Measurements from ENCODE around the gene ARL3. TPM values are rescaled to one million over a fixed set of nuclear protein-coding genes. Genes with fewer than 3 reads are reported as not detected.

Gene ARL3
- total RNA-seq, 1 donor from 2014 or later = 5.9 TPM

GRCh38 chr10:102631525-102632393 is 82.4 kb downstream of the ARL3 start:
- Histone ChIP-seq H3K36me3 (ENCODE audit: control insufficient read depth, insufficient read depth, low read length) (no peaks in the 10 kb centered on the region), H3K27me3 (ENCODE audit: control insufficient read depth, insufficient read depth, low read length) (no peaks in the 10 kb centered on the region), H3K4me3 (ENCODE audit: low read depth, low read length) (no peak overlapping the region)
- no peak for TF ChIP-seq CTCF (IDR thresholded peaks at IDR 0.05; ENCODE audit: insufficient read depth, low read length, poor library complexity, severe bottlenecking)
- DNase-seq (ENCODE audit: low read depth) = no peak

DNA sequence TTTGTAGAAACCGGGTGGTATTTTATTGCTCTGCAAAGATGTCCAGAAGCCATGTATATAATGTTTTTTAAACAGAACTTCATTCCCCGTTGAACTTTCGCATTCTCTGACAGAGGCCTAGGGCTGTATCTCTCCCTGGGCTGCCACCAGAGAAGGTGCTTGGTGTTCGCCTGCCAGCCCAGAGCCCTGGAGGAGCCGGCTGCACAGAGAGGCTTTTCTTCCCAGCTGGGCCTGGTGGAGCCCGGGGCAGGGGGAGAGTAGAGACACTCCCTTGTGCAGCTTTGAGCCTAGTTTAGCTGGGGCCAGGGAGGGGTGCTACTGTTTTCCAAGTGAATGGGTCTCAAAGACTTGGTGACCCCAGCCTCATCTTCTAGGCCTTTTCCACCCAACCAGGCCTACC is 83.5 kb downstream of the ARL3 start:
- no peak overlapping the region for H3K4me3 ChIP-seq (ENCODE audit: low read depth, low read length)
- DNase-seq (ENCODE audit: low read depth) = no peak
- no peak for TF ChIP-seq CTCF (IDR thresholded peaks at IDR 0.05; ENCODE audit: insufficient read depth, low read length, poor library complexity, severe bottlenecking)
- no peaks in the 10 kb centered on the region for H3K36me3 ChIP-seq (ENCODE audit: control insufficient read depth, insufficient read depth, low read length)
- H3K27me3 ChIP-seq (ENCODE audit: control insufficient read depth, insufficient read depth, low read length) = no peaks in the 10 kb centered on the region

GRCh38 chr10:102629661-102630614 is 84.3 kb downstream of the ARL3 start:
- peak; percentile 95 for DNase-seq (ENCODE audit: low read depth)
- no peaks in the 10 kb centered on the region for H3K27me3 ChIP-seq (ENCODE audit: control insufficient read depth, insufficient read depth, low read length)
- no peak overlapping the region for H3K4me3 ChIP-seq (ENCODE audit: low read depth, low read length)
- TF ChIP-seq CTCF (IDR thresholded peaks at IDR 0.05; ENCODE audit: insufficient read depth, low read length, poor library complexity, severe bottlenecking) = no peak
- no peaks in the 10 kb centered on the region for H3K36me3 ChIP-seq (ENCODE audit: control insufficient read depth, insufficient read depth, low read length)

DNA sequence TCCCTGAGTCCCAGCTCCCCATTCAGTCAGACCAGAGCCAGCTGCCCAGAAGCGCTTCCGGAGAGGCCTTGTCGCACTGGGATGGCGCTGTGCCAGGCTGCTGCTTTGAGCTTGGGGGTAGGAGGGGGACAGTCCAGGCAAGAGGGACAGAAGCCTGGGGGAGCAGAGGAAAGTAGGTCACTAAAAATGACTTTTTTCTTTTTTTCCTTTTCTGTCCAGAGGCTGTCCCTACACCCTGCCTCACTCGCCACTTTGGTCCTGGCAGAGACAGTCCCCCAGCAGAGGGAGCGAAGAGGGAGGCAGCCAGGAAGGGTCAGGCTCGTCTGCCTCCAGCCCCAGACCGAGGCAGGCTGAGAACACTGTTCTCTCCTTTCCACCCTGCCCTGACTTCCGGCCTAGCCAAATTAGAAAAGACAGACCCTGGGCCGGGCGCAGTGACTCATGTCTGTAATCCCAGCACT is 85.7 kb downstream of the ARL3 start:
- Histone ChIP-seq H3K27me3 (ENCODE audit: control insufficient read depth, insufficient read depth, low read length) (no peaks in the 10 kb centered on the region), H3K36me3 (ENCODE audit: control insufficient read depth, insufficient read depth, low read length) (no peaks in the 10 kb centered on the region), H3K4me3 (ENCODE audit: low read depth, low read length) (no peak overlapping the region)
- TF ChIP-seq CTCF (IDR thresholded peaks at IDR 0.05; ENCODE audit: insufficient read depth, low read length, poor library complexity, severe bottlenecking) = peak; percentile 11
- DNase-seq (ENCODE audit: low read depth) = no peak

DNA sequence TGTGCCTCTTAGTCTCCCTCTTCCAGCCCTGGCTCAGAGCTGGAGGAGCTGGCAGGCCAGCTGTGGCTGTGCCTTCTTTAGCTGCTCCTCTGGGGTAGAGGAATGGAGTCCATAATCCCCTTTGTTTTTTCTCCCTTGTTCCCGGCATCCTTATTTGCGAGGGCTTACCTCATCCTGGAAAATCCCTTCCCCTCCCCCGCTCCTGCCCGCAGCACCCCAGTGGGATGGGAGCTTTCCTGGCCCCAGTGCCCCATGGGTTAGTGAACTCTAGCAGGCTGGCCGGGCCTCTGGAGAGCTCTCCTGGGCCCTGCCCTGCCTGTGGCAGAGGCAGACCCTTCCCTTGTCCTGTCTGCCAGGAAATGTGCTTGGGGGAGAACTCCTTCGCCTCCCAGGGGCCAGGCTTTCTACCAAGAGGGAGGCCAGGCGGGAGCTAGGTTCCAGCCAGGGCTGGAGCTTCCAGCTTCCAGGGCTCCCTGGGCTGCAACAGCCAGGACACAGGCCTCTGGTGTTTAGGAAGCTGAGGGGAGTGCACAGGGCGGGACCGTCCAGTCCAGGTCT is 86.4 kb downstream of the ARL3 start:
- no peak for DNase-seq (ENCODE audit: low read depth)
- H3K27me3 ChIP-seq (ENCODE audit: control insufficient read depth, insufficient read depth, low read length) = no peaks in the 10 kb centered on the region
- TF ChIP-seq CTCF (IDR thresholded peaks at IDR 0.05; ENCODE audit: insufficient read depth, low read length, poor library complexity, severe bottlenecking) = no peak
- H3K36me3 ChIP-seq (ENCODE audit: control insufficient read depth, insufficient read depth, low read length) = no peaks in the 10 kb centered on the region
- H3K4me3 ChIP-seq (ENCODE audit: low read depth, low read length) = no peak overlapping the region
